GM19193 (cell line): ENCODE results near the gene DNAH12.

ENCODE experiments used
- POLR2A ChIP-seq: IDR thresholded peaks from 4 replicates; pipeline ENCODE4 v1.6.1; 2011; ENCODE audit not compliant: insufficient read depth, insufficient read length; ENCODE audit errors: extremely low read depth

The DNAH12 gene, protein sequence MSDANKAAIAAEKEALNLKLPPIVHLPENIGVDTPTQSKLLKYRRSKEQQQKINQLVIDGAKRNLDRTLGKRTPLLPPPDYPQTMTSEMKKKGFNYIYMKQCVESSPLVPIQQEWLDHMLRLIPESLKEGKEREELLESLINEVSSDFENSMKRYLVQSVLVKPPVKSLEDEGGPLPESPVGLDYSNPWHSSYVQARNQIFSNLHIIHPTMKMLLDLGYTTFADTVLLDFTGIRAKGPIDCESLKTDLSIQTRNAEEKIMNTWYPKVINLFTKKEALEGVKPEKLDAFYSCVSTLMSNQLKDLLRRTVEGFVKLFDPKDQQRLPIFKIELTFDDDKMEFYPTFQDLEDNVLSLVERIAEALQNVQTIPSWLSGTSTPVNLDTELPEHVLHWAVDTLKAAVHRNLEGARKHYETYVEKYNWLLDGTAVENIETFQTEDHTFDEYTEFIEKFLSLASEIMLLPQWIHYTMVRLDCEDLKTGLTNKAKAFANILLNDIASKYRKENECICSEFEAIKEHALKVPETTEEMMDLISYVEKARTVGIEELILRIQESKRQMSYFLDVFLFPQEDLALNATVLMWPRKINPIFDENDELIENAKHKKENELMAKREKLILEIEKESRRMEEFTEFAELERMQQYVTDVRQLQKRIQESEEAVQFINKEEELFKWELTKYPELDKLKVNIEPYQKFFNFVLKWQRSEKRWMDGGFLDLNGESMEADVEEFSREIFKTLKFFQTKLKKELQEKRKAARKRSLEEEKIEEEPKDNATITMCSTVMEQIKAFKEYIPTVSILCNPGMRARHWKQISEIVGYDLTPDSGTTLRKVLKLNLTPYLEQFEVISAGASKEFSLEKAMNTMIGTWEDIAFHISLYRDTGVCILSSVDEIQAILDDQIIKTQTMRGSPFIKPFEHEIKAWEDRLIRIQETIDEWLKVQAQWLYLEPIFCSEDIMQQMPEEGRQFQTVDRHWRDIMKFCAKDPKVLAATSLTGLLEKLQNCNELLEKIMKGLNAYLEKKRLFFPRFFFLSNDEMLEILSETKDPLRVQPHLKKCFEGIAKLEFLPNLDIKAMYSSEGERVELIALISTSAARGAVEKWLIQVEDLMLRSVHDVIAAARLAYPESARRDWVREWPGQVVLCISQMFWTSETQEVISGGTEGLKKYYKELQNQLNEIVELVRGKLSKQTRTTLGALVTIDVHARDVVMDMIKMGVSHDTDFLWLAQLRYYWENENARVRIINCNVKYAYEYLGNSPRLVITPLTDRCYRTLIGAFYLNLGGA (N-terminal part only)

DNA sequence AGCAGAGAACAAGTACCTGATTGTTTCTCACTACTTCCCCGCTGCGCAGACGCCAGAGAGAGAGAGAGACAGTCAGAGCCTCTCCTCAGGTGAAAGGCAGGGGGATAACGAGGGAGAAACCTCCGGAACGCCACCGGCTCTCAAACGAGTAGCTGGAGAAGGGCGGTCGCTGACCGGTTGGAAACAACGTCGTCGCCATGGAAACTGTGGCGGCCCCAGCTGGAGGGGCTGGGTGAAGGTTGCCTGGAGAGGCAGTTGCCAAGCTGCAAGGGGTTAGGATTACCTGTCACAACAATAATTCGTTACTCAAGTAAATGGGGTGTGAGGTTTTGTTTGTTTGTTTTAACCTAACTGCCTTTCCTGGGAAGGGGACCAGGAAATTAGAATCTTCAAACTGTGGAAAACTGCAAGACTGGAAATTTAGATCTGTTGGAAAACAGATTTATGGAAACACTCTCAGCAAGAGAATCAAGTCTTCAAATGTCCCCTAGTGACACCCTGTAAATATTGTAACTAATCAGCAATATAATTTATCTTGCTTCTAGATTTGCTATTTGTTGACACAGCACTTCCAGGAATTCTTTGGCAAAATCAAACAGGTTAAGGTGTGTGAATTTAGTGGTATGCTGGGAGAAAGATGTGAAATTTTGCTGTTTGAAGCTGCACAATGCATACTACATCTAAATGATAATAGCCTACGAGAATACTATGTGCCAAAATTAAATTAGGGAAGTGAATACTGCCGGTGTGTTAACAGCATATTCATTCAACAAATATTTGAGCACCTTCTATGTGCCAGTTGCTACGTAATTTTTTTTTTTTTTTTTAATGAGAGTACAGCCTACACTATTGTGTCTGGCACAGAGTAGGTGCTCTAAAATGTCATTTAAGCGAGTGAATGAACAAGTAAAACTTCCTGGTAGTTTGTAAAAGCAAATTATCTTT, at the start of gene DNAH12:
TSS of gene DNAH12 (minus strand) at position 164 of the 945 bp plus-strand sequence. CDS start 1,474 bp downstream, outside the sequence.
- no peak for TF ChIP-seq POLR2A

DNA sequence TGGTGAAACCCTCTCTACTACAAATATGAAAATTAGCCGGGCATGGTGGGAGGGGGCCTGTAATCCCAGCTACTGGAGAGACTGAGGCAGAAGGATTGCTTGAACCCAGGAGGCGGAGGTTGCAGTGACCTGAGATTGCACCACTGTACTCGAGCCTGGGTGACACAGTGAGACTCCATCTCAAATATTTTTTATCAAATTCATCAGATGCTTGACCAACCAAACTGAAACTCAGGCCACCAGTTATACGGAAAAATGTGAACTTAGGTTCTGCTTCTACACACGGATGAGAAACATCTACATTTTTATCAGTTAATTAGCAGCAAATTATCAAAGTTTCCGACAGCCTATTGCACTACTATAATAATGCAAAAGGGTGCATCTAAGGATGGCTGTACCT, 48.2 kb upstream of the DNAH12 start:
- no peak for TF ChIP-seq POLR2A

DNA sequence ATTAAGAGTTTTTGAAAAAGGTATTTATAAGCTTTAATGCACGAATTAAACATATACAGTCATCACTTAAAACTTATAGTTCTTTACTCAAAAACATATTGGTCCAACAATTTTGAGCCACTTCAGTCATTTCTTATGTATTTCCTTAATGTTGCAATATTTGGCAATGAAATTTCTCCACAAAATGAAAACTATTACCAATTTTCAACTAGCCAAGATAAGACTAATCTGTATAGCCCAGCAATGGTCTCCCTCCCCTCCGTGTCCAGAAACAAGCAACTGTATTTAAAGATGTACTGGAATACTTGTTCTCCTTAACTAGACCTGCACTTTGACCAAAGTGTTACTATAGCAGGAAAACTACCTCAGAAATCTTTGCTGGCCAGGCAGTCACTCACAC, 43.8 kb upstream of the DNAH12 start:
- TF ChIP-seq POLR2A: no peak

DNA sequence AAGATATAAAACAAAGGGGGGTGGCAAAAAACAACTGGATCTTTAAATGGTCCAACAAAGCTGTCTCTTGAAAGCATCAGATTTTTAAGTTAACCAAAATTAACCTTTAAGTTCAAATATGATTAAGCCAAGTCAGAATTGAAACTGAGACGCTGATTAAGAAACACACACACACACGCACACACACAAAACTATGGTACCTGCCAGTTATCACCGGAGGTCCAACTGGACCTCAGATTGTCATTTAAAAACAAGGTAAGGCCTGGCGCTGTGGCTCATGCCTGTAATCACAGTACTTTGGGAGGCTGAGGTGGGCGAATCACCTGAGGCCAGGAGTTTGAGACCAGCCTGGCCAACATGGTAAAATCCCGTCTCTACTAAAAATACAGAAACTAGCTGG, 42.6 kb upstream of the DNAH12 start:
- TF ChIP-seq POLR2A: no peak

DNA sequence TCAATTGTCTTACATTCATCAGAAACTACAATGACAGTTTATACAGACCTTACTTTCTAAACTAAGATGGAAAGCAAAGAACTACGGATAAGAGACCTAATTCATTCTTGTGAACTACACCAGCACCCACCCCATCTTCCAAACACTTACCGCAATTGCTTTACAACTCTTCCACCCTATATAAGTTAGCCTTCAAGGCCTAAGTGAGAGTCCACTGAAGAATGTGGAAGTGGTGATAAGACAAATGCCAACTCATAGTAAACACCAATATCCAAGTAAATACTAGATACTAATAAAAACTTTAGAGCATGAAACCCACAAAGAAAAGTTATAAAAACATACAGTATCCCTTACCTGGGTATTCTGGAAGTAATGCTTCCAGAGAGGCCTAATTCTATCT, 39.4 kb upstream of the DNAH12 start:
- no peak for TF ChIP-seq POLR2A

DNA sequence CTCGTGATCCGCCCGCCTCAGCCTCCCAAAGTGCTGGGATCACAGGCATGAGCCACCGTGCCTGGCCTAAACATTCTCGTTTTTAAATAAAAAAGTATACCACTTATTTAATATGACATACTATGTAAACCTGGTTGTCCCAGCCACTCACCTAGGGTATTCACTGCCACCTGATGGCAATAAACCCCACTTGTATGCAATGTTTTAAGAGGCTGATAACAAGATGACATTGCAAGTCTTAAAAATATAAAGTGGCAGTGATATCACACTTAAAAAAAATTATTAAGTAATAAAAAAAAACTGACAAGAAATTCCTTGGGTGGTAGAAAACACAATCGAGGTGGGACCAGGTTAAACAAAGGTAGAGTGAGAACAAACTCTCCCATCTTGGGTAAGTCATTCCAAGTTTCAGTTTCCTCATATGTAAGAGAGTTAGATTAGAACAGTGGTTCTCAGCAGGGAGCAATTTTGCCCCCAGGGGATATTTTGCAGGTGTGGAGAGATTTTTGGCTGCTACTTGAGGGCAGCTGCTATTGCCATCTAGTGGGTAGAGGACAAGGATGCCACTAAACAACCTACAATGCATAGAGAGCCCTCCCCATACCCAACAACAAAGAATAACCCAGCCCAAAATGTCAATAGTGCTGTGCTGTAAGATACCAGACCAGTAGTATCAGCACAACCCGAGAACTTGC, 38.5 kb upstream of the DNAH12 start:
- TF ChIP-seq POLR2A: no peak

DNA sequence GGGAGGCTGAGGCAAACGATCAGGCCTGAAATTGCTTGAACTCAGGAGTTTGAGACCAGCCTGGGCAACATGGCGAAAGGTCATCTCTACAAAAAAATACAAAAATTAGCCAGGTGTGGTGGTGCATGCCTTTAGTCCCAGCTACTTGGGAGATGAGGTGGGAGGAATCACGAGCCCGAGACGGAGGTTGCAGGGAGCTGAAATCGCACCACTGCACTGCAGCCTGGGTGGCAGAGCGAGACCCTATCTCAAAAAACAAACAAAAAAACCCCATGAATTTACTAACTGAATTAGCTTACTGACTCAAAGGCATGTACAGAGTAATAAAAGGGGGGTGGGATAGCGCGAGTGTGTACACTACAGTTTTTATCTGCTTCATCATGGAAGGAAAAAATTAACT, 33.7 kb upstream of the DNAH12 start:
- TF ChIP-seq POLR2A: no peak

DNA sequence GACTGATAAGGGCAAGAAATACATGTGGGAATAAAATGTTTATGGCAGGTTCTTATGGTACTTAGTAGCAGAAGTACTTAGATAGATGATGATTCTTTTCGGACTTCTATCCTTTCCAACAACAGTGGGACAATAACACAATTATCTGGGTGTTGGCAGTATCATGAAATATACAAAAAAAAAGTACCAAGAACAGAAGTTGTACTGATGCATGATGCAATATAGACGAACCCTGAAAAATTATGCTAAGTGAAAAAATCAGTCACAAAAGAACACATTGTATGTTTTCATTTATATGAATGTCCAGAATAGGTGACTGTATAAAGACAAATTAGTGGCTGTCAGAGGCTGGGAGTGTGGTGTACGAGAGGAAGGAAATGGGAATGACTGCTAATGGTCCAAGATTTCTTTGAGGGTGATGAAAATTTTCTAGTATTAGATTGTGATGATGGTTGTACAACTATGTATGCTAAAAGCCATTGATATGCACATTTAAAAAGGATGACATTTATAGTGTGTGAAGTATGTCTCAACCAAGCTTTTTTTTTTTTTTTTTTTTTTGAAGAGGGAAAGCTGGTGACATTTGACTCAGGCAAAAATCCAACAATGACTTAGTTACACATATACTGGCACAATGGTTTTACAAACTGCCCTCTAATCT, 32.0 kb upstream of the DNAH12 start:
- no peak for TF ChIP-seq POLR2A

DNA sequence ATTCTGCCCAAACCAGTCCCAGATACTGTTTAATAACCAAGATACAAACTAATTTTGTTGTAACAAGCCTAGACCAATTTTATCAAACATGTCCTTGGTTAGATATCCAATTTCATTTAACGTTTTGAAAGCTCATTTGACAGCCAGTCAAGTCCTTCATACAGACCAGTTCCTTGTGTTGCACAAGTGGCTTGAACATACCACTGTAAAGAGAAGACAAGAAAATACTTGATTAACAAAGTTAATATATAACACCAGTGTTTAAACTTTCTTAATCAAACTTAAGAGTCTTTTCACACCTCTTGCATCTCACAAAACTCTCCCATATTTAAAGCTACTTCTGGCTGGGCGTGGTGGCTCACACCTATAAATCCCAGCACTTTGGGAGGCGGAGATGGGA, 28.0 kb upstream of the DNAH12 start:
- TF ChIP-seq POLR2A: no peak

DNA sequence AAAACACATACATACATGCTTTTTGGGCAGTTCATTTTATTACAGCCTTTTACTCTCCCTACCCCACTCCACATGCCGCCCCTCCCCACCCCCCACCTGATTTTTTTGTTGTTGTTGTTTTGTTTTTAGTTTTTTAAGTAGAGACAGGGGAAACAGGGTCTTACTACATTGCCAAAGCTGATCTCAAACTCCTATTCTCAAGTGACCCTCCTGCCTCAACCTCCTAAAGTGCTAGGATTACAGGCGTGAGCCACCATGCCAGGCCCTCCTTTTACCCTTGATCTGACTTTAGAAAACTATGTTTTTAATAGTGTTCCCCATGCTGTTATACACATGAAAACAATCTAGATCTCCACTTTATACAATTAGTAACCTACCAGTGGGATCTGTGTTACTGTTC, 26.7 kb upstream of the DNAH12 start:
- no peak for TF ChIP-seq POLR2A

DNA sequence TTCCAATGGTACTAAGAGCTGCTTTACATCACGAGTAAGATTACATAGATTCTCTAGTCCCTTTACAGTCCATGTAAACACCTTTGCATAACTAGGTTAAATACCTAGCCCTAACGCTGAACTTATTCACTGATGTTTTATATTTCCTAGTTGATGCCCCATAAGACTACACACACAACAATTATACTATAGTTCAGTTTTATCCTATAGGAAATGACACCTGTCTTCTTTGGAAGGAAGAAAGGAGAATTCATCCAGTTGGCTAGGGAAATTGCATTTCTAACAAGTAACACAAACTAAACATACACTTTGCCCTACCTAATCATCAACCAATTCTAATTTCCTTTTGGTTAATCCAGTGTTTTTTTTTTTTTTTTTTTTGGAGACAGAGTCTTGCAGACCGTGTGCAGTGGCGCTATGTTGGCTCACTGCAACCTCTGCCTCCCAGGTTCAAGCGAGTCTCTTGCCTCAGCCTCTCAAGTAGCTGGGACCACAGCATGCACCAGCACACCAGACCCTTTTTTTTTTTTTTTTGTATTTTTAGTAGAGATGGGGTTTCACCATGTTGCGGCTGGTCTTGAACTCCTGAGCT, 25.8 kb upstream of the DNAH12 start:
- TF ChIP-seq POLR2A: no peak

DNA sequence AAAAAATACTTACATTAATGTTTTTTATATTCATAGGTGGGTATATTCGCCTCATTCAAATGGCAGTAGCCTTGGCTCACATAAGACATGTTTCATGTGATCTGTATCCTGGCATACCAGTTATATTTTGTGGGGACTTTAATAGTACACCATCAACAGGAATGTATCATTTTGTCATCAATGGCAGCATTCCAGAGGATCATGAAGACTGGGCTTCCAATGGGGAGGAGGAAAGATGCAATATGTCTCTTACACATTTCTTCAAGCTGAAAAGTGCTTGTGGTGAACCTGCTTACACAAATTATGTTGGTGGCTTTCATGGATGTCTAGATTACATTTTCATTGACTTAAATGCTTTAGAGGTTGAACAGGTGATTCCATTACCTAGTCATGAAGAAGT, 15.4 kb upstream of the DNAH12 start:
- TF ChIP-seq POLR2A: no peak
